Measurements from ENCODE around the gene NPB. TPM values are rescaled to one million over a fixed set of nuclear protein-coding genes. Genes with fewer than 3 reads are reported as not detected.

Gene NPB
- total and polyA plus RNA-seq, 4 donors = 0.15 to 0.92 (median 0.55) TPM

- TF ChIP-seq REST (IDR thresholded peaks at IDR 0.05) (peak; percentile 30), FOXA1 (IDR thresholded peaks at IDR 0.05) (peak; percentile 6), RAD21 (IDR thresholded peaks at IDR 0.05) (no peak), MAX (IDR thresholded peaks at IDR 0.05) (peak; percentile 93), JUND (IDR thresholded peaks at IDR 0.05) (peak; percentile 81 to 93), NR2F2 (IDR thresholded peaks at IDR 0.05) (peak; percentile 88), FOXA2 (IDR thresholded peaks at IDR 0.05) (peak; percentile 4), RXRA (IDR thresholded peaks at IDR 0.05) (peak; percentile 58 to 71), GABPA (IDR thresholded peaks at IDR 0.05 in 1 of 2, conservative IDR thresholded peaks at IDR 0.05 in 1 of 2) (peak; percentile 91 to 98)
These were observed 41.1 kb upstream of the NPB start (continued) for GRCh38 chr17:81860756-81861568.

GRCh38 chr17:81863123-81863675 lies 38.8 kb upstream of the NPB start:
- WGBS = 56% methylated on average over 6 of the region's 6 CpGs
- peaks cover 17 to 74% (median 56%) of the 10 kb centered on the region in 4 donors for H3K4me1 ChIP-seq (ENCODE audit: control insufficient read depth in 4 of 4, insufficient read depth in 4 of 4, low read length in 3 of 4)
- peak overlapping the region in 1 of 2 donors; percentile 11 for H3K9ac ChIP-seq (ENCODE audit: low read depth in 1 of 2, low read length in 2 of 2)
- H3K4me3 ChIP-seq (ENCODE audit: low read depth in 1 of 3, low read length in 3 of 3) = no peak overlapping the region
- TF ChIP-seq TAF1 (conservative IDR thresholded peaks at IDR 0.05) (no peak), SP1 (IDR thresholded peaks at IDR 0.05) (no peak), HNF4A (conservative IDR thresholded peaks at IDR 0.05) (peak; percentile 47 to 52), RXRA (IDR thresholded peaks at IDR 0.05) (peak in 1 of 2 donors; percentile 20), REST (IDR thresholded peaks at IDR 0.05) (no peak), CTCF (IDR thresholded peaks at IDR 0.05; ENCODE audit: low read depth, low read length, missing input control) (no peak)
- H3K9me3 ChIP-seq (ENCODE audit: control insufficient read depth in 4 of 4, low read length in 3 of 4) = no peaks in the 10 kb centered on the region
- H3K27ac ChIP-seq (ENCODE audit: low read depth in 1 of 2, low read length in 2 of 2) = peak overlapping the region; percentile 68 to 95
- H3K27me3 ChIP-seq (ENCODE audit: control insufficient read depth in 4 of 4, insufficient read depth in 4 of 4, low read length in 3 of 4) = no peaks in the 10 kb centered on the region
- DNase-seq (ENCODE audit: low spot score) = no peak
- H3K36me3 ChIP-seq (ENCODE audit: control insufficient read depth in 4 of 4, insufficient read depth in 3 of 4, low read depth in 1 of 4, low read length in 3 of 4) = peaks cover 0 to 5% (median 0%) of the 10 kb centered on the region in 4 donors

Data from liver (tissue), 9 donors.